Endothelial cell of umbilical vein (primary cell): ENCODE results near the gene KCNK15. TPM values are rescaled to one million over a fixed set of nuclear protein-coding genes. Genes with fewer than 3 reads are reported as not detected.

ENCODE experiments used
- BruUV-seq: library from RNA; stranded (reverse); fragments of 400-500 nt; replicated peaks from 2 replicates; lab custom pipeline; 2021; lab: Mats Ljungman, UMichigan
- CTCF ChIA-PET: fragments of 300-600, 350-600 bp; sonication (Branson Sonifier 250); formaldehyde crosslinking; loops from one replicate; lab custom pipeline; 2021; ENCODE audit warnings: antibody characterized with exemption, inconsistent platforms; lab: Charles Lee
- POLR2A ChIA-PET: fragments of 300-600, 350-600 bp; sonication (Branson Sonifier 250); formaldehyde crosslinking; loops from one replicate; lab custom pipeline; 2021; ENCODE audit warnings: antibody characterized with exemption, inconsistent platforms; lab: Charles Lee
- DNase-seq: peaks from one replicate; pipeline ENCODE4 v3.0.0-alpha.2; 2011; ENCODE audit warnings: low read depth, low spot score
- FAIRE-seq: peaks from 2 replicates; lab custom pipeline; 2011; peaks lifted over from hg19 to GRCh38; lab: Jason Lieb, UNC
- H2AFZ ChIP-seq: 2 replicates; pipeline ENCODE4 v1.6.0; 2012; ENCODE audit warnings: low read depth, low read length, control low read depth, inconsistent platforms
- H3K27ac ChIP-seq: 2 replicates; pipeline ENCODE4 v1.5.1; 2011; ENCODE audit warnings: low read depth, mild to moderate bottlenecking, control low read depth, low read length, moderate library complexity; ENCODE audit not compliant: insufficient read depth
- H3K27me3 ChIP-seq, 2 experiments: 2 replicates each; pipeline versions ENCODE4 v1.6.0 to v1.6.1; 2011; ENCODE audit warnings: low read length in 2 of 2, mixed read lengths in 1 of 2; ENCODE audit not compliant: control insufficient read depth in 2 of 2, insufficient read depth in 2 of 2
- H3K36me3 ChIP-seq, 2 experiments: 2 replicates in 1 of 2; 3 replicates in 1 of 2; pipeline ENCODE4 v1.5.1; 2011; ENCODE audit warnings: low read length in 2 of 2, mild to moderate bottlenecking in 1 of 2, moderate library complexity in 1 of 2; ENCODE audit not compliant: control insufficient read depth in 2 of 2, insufficient read depth in 2 of 2; ENCODE audit errors: extremely low read depth in 1 of 2
- H3K4me1 ChIP-seq: 3 replicates; pipeline ENCODE4 v1.5.1; 2011; ENCODE audit warnings: mild to moderate bottlenecking, low read length; ENCODE audit not compliant: control insufficient read depth, insufficient read depth; ENCODE audit errors: extremely low read depth
- H3K4me2 ChIP-seq: 2 replicates; pipeline ENCODE4 v1.6.1; 2011; ENCODE audit warnings: low read length, control low read depth, mixed read lengths; ENCODE audit not compliant: insufficient read depth
- H3K4me3 ChIP-seq, 3 experiments: fragments of 200-600 bp in 1 of 3; sonication (generic), shearing (Covaris generic) in 1 of 3; replicated peaks in 1 of 3; 2 replicates each; pipeline ENCODE4 v1.5.1; 2011 to 2016; ENCODE audit warnings: control low read depth in 3 of 3, low read length in 3 of 3, mild to moderate bottlenecking in 2 of 3, inconsistent platforms in 1 of 3, low read depth in 1 of 3, moderate library complexity in 1 of 3; ENCODE audit not compliant: insufficient read depth in 1 of 3
- H3K79me2 ChIP-seq: 2 replicates; pipeline ENCODE4 v1.6.0; 2012; ENCODE audit warnings: low read length, inconsistent platforms; ENCODE audit not compliant: control insufficient read depth, insufficient read depth
- H3K9ac ChIP-seq: replicated peaks from 2 replicates; pipeline ENCODE3; 2011; ENCODE audit warnings: low read length, control low read depth; ENCODE audit not compliant: insufficient read depth; ENCODE audit errors: extremely low read depth
- H3K9me1 ChIP-seq: replicated peaks from 3 replicates; pipeline ENCODE4 v1.6.0; 2011; ENCODE audit warnings: mild to moderate bottlenecking, low read length; ENCODE audit not compliant: control insufficient read depth, insufficient read depth; ENCODE audit errors: extremely low read depth
- H3K9me3 ChIP-seq: replicated peaks from 2 replicates; pipeline ENCODE4 v1.5.1; 2012; ENCODE audit warnings: low read length, inconsistent platforms; ENCODE audit not compliant: control insufficient read depth, insufficient read depth
- H4K20me1 ChIP-seq: replicated peaks from 2 replicates; pipeline ENCODE3; 2011; ENCODE audit warnings: mild to moderate bottlenecking, low read length; ENCODE audit not compliant: control insufficient read depth, insufficient read depth; ENCODE audit errors: extremely low read depth
- CTCF ChIP-seq, 2 donors: IDR thresholded peaks; 1 replicate in 1 of 2; 2 replicates in 1 of 2; pipeline ENCODE4 v1.5.1; 2011; ENCODE audit warnings: low read length in 2 of 2, mild to moderate bottlenecking in 2 of 2, moderate library complexity in 2 of 2, control low read depth in 1 of 2, inconsistent platforms in 1 of 2, low read depth in 1 of 2; ENCODE audit not compliant: insufficient read depth in 1 of 2; ENCODE audit errors: extremely low read depth in 1 of 2
- EZH2 ChIP-seq: IDR thresholded peaks from 2 replicates; pipeline ENCODE4 v1.6.1; 2012; ENCODE audit warnings: borderline replicate concordance, low read depth, mild to moderate bottlenecking, moderate library complexity, low read length, inconsistent platforms; ENCODE audit not compliant: severe bottlenecking
- FOS ChIP-seq: IDR thresholded peaks from 2 replicates; pipeline ENCODE4 v1.6.1; 2011; ENCODE audit warnings: mild to moderate bottlenecking, low read length, moderate library complexity, borderline replicate concordance; ENCODE audit not compliant: insufficient read depth
- GATA2 ChIP-seq: IDR thresholded peaks from 2 replicates; pipeline ENCODE4 v1.7.0; 2011; ENCODE audit warnings: low read depth, mild to moderate bottlenecking, moderate library complexity, mixed read lengths, low read length; ENCODE audit not compliant: insufficient read length, insufficient read depth
- JUN ChIP-seq: IDR thresholded peaks from 2 replicates; pipeline ENCODE4 v1.6.1; 2011; ENCODE audit warnings: borderline replicate concordance, low read depth; ENCODE audit not compliant: insufficient read length, insufficient read depth
- MAX ChIP-seq: IDR thresholded peaks from 2 replicates; pipeline ENCODE4 v1.6.1; 2011; ENCODE audit not compliant: insufficient read depth, insufficient read length
- MYC ChIP-seq: IDR thresholded peaks from one replicate; pipeline ENCODE4 v1.6.1; 2011; ENCODE audit warnings: mild to moderate bottlenecking, low read depth, low read length
- POLR2A ChIP-seq: IDR thresholded peaks from 2 replicates; pipeline ENCODE4 v1.6.1; 2012; ENCODE audit warnings: low read depth, mild to moderate bottlenecking, control low read depth, low read length
- POLR2AphosphoS5 ChIP-seq: IDR thresholded peaks from 2 replicates; pipeline ENCODE4 v1.6.1; 2012; ENCODE audit warnings: low read depth, mild to moderate bottlenecking, control low read depth, low read length, moderate library complexity; ENCODE audit not compliant: insufficient read depth
- dilution Hi-C: fragments of 300-500 bp; cut with MboI; formaldehyde crosslinking; loops from one replicate; pipeline ENCODE4 v1.15.0; 2019; ENCODE audit warnings: low sequenced_read_pairs; ENCODE audit not compliant: extremely low pct_ligation_motif_present
- intact Hi-C: fragments of 100-400 bp; cut with micrococcal nuclease; formaldehyde crosslinking; loops from one replicate; pipeline ENCODE4 v1.10.0; 2022
- polyA plus RNA-seq, 4 experiments: library from polyadenylated mRNA; depleted of rRNA in 3 of 4; stranded (reverse) in 3 of 4; unstranded in 1 of 4; fragments of >200 nt; gene quantifications; 2 replicates each; pipeline versions ENCODE4 v1.2.1 to v1.2.3, GENCODE V29; 2011 to 2012; ENCODE audit warnings: missing spikeins in 1 of 4
- total RNA-seq: library from RNA; stranded (reverse); gene quantifications from 2 replicates; pipeline ENCODE4 v1.2.3, GENCODE V29; 2021

The KCNK15 gene
- total and polyA plus RNA-seq, 2 donors (not counting 3 experiments of a cell fraction or from before 2014, with no cell fraction given) = 0.06 TPM; not detected in 1

GRCh38 chr20:44773070-44773829, 27.6 kb downstream of the KCNK15 start:
- H3K4me3 ChIP-seq = no peak overlapping the region
- dilution Hi-C loops = no loop called here
- no TSS peak for BruUV-seq
- H3K9me3 ChIP-seq = no peaks in the 10 kb centered on the region
- H3K36me3 ChIP-seq = no peaks in the 10 kb centered on the region
- intact Hi-C loops = no loop called here
- H3K27me3 ChIP-seq = no peaks in the 10 kb centered on the region
- DNase-seq = no peak
- H4K20me1 ChIP-seq = no peaks in the 10 kb centered on the region
- H3K27ac ChIP-seq = no peak overlapping the region
- CTCF ChIA-PET = no interaction called here
- no peaks in the 10 kb centered on the region for H3K4me1 ChIP-seq
- POLR2A ChIA-PET = no interaction called here
- no peak overlapping the region for H3K4me2 ChIP-seq
- H3K9ac ChIP-seq = no peak overlapping the region
- no peak for TF ChIP-seq GATA2
- no peak for TF ChIP-seq EZH2
- no peak for TF ChIP-seq MYC
- no peak for TF ChIP-seq FOS
- TF ChIP-seq CTCF (IDR thresholded peaks at IDR 0.05; ENCODE audit: extremely low read depth in 1 of 2, insufficient read depth in 1 of 2, low read depth in 1 of 2, low read length in 2 of 2) = no peak
- TF ChIP-seq POLR2AphosphoS5 = no peak
- TF ChIP-seq MAX = no peak
- no peak for TF ChIP-seq JUN
- no peak for TF ChIP-seq POLR2A
- FAIRE-seq = no peak
- H3K79me2 ChIP-seq = no peaks in the 10 kb centered on the region
- no peaks in the 10 kb centered on the region for H3K9me1 ChIP-seq
- H2AFZ ChIP-seq = no peak overlapping the region
